Colonic mucosa (tissue), 4 donors: ENCODE measurements around the gene SLAMF9. TPM values are rescaled to one million over a fixed set of nuclear protein-coding genes. Genes with fewer than 3 reads are reported as not detected.

Source experiments
- DNase-seq: peaks from one replicate; pipeline ENCODE4 v3.0.0-alpha.2; 2020
- H3K27ac ChIP-seq: fragments of 200-600 bp; one replicate; pipeline ENCODE4 v1.8.0; 2021
- H3K27me3 ChIP-seq: fragments of 200-600 bp; one replicate; pipeline ENCODE4 v1.8.0; 2021
- H3K36me3 ChIP-seq: fragments of 200-600 bp; one replicate; pipeline ENCODE4 v1.8.0; 2021
- H3K4me1 ChIP-seq: fragments of 200-600 bp; one replicate; pipeline ENCODE4 v1.8.0; 2021; ENCODE audit warnings: mild to moderate bottlenecking
- H3K4me3 ChIP-seq: fragments of 200-600 bp; one replicate; pipeline ENCODE4 v1.8.0; 2021
- H3K9ac ChIP-seq, 2 donors: one replicate each; pipeline ENCODE4 v1.7.0; 2013; ENCODE audit warnings: control low read depth in 2 of 2, low read depth in 2 of 2, low read length in 2 of 2
- H3K9me3 ChIP-seq: fragments of 200-600 bp; one replicate; pipeline ENCODE4 v1.8.0; 2021
- CTCF ChIP-seq: fragments of 200-600 bp; IDR thresholded peaks from one replicate; pipeline ENCODE4 v1.8.0; 2022; ENCODE audit warnings: antibody characterized with exemption, mild to moderate bottlenecking
- intact Hi-C: fragments of 100-400 bp; cut with DNase I; formaldehyde crosslinking; loops from one replicate; pipeline ENCODE4 v1.14.1; 2022
- total RNA-seq, 2 donors: library from RNA; stranded (reverse); fragmentation: NEBNext Ultra II Directional in 1 of 2; extraction: Animal tissue kit (Norgen Biotek cat#: 25700) in 1 of 2; gene quantifications; one replicate each; pipeline ENCODE4 v1.2.1, GENCODE V29; 2021
- donor health status: healthy.
- donor health status: DM: no; HTN: no; CAD: no.
- donor health status: DM: no; HTN: no; CAD: no.

Gene SLAMF9
- total RNA-seq, 2 donors from 2014 or later, result not detected

- intact Hi-C loops, result no loop called here
- Histone ChIP-seq H3K4me1 (no peaks in the 10 kb centered on the region), H3K9ac (no peak overlapping the region), H3K36me3 (no peaks in the 10 kb centered on the region), H3K9me3 (no peaks in the 10 kb centered on the region), H3K4me3 (no peak overlapping the region), H3K27me3 (no peaks in the 10 kb centered on the region), H3K27ac (no peak overlapping the region)
- no peak for DNase-seq
- no peak for TF ChIP-seq CTCF
Observed at GRCh38 chr1:159929155-159930051, 24.6 kb downstream of the SLAMF9 start.

GRCh38 chr1:159928491-159929050, 25.5 kb downstream of the SLAMF9 start:
- H3K27ac ChIP-seq, result no peak overlapping the region

GRCh38 chr1:159927849-159928431, 26.1 kb downstream of the SLAMF9 start:
- Histone ChIP-seq H3K36me3 (no peaks in the 10 kb centered on the region), H3K9me3 (no peaks in the 10 kb centered on the region), H3K27ac (no peak overlapping the region), H3K27me3 (no peaks in the 10 kb centered on the region), H3K4me3 (no peak overlapping the region), H3K4me1 (no peaks in the 10 kb centered on the region), H3K9ac (no peak overlapping the region)
- intact Hi-C loops, result no loop called here
- TF ChIP-seq CTCF, result no peak
- DNase-seq, result no peak

More at GRCh38 chr1:159928491-159929050, 25.5 kb downstream of the SLAMF9 start:
- H3K27me3 ChIP-seq, result no peaks in the 10 kb centered on the region
- intact Hi-C loops, result no loop called here
- H3K4me1 ChIP-seq, result no peaks in the 10 kb centered on the region
- TF ChIP-seq CTCF, result no peak
- no peaks in the 10 kb centered on the region for H3K9me3 ChIP-seq
- DNase-seq, result no peak
- no peak overlapping the region for H3K4me3 ChIP-seq
- no peaks in the 10 kb centered on the region for H3K36me3 ChIP-seq
- no peak overlapping the region for H3K9ac ChIP-seq

GRCh38 chr1:159927211-159927848, 26.7 kb downstream of the SLAMF9 start:
- Histone ChIP-seq H3K9ac (no peak overlapping the region), H3K9me3 (no peaks in the 10 kb centered on the region), H3K27me3 (no peaks in the 10 kb centered on the region), H3K4me3 (no peak overlapping the region), H3K27ac (no peak overlapping the region), H3K36me3 (no peaks in the 10 kb centered on the region), H3K4me1 (no peaks in the 10 kb centered on the region)
- no peak for TF ChIP-seq CTCF
- DNase-seq, result no peak
- intact Hi-C loops, result no loop called here

GRCh38 chr1:159925719-159926078, 28.3 kb downstream of the SLAMF9 start:
- intact Hi-C loops, result no loop called here
- TF ChIP-seq CTCF, result no peak
- peak overlapping the region; percentile 99 for H3K9ac ChIP-seq
- H3K36me3 ChIP-seq, result no peaks in the 10 kb centered on the region
- DNase-seq, result no peak
- H3K27me3 ChIP-seq, result no peaks in the 10 kb centered on the region
- H3K4me3 ChIP-seq, result peak overlapping the region; percentile 68
- H3K9me3 ChIP-seq, result no peaks in the 10 kb centered on the region
- H3K4me1 ChIP-seq, result no peaks in the 10 kb centered on the region
- peak overlapping the region; percentile 92 for H3K27ac ChIP-seq
